HepG2 (cell line): ENCODE data around the gene PAK1. TPM values are rescaled to one million over a fixed set of nuclear protein-coding genes. Genes with fewer than 3 reads are reported as not detected.
A peak's percentile ranks its signal among the peaks of the same experiment; 100 is the strongest.

Source experiments
- ATAC-seq: fragments of 200-7000 bp; cut with Tn5 transposase; 3 replicates; pipeline ENCODE4 v1.9.1; 2020; ENCODE audit warnings: mild to moderate bottlenecking, moderate library complexity
- BruUV-seq: library from RNA; stranded (reverse); fragments of 400-500 nt; replicated peaks from 2 replicates; lab custom pipeline; 2021; lab: Mats Ljungman, UMichigan
- CTCF ChIA-PET: fragments of 300-600 bp; formaldehyde crosslinking; extraction: SDS; loops from one replicate; lab custom pipeline; 2021; ENCODE audit warnings: low total read pairs, inconsistent platforms, low intra/inter-chr PET ratio; lab: Yijun Ruan, JAX
- POLR2A ChIA-PET: fragments of 350-600 bp; sonication (Branson Sonifier 250); formaldehyde crosslinking; loops from one replicate; lab custom pipeline; 2020; ENCODE audit warnings: antibody characterized with exemption, inconsistent platforms; lab: Yijun Ruan, JAX
- DNase-seq: peaks from one replicate; pipeline ENCODE4 v3.0.0-alpha.2; 2015; ENCODE audit warnings: low spot score
- FAIRE-seq: peaks from 3 replicates; lab custom pipeline; 2011; peaks lifted over from hg19 to GRCh38; lab: Jason Lieb, UNC
- H2AFZ ChIP-seq: one replicate; pipeline ENCODE4 v1.6.1; 2011; ENCODE audit warnings: low read length, inconsistent platforms
- H3K27ac ChIP-seq: fragments of 300-600 bp; 3 replicates; pipeline ENCODE4 v1.8.0; 2011; ENCODE audit warnings: mixed run types, mild to moderate bottlenecking, mixed read lengths, low read length, inconsistent platforms; ENCODE audit not compliant: insufficient read depth; ENCODE audit errors: extremely low read length
- H3K27me3 ChIP-seq, 2 experiments: fragments of 200-600 bp in 1 of 2; 2 replicates in 1 of 2; 3 replicates in 1 of 2; pipeline versions ENCODE4 v1.6.0 to v1.8.0; 2011; ENCODE audit warnings: low read length in 2 of 2, mild to moderate bottlenecking in 2 of 2, moderate library complexity in 2 of 2, inconsistent platforms in 1 of 2; ENCODE audit not compliant: insufficient read depth in 2 of 2, control insufficient read depth in 1 of 2
- H3K36me3 ChIP-seq, 2 experiments: fragments of 200-600 bp in 1 of 2; replicated peaks in 1 of 2; 2 replicates in 1 of 2; 3 replicates in 1 of 2; pipeline versions ENCODE4 v1.5.1 to v1.8.0; 2011; ENCODE audit warnings: low read length in 2 of 2, inconsistent platforms in 1 of 2; ENCODE audit not compliant: insufficient read depth in 2 of 2, control insufficient read depth in 1 of 2
- H3K4me1 ChIP-seq: 2 replicates; pipeline ENCODE4 v1.5.1; 2012; ENCODE audit warnings: low read length, inconsistent platforms; ENCODE audit not compliant: insufficient read depth
- H3K4me2 ChIP-seq: 2 replicates; pipeline ENCODE4 v1.6.0; 2011; ENCODE audit warnings: low read depth, low read length, inconsistent platforms
- H3K4me3 ChIP-seq, 3 experiments: fragments of 200-600 bp in 1 of 3; sonication (generic), shearing (Covaris generic) in 1 of 3; replicated peaks in 1 of 3; 2 replicates each; pipeline ENCODE4 v1.5.1; 2011 to 2016; ENCODE audit warnings: low read length in 3 of 3, inconsistent platforms in 2 of 3, low read depth in 2 of 3, mild to moderate bottlenecking in 2 of 3, control low read depth in 1 of 3, mixed read lengths in 1 of 3; ENCODE audit not compliant: insufficient read depth in 1 of 3
- H3K79me2 ChIP-seq: one replicate; pipeline ENCODE4 v1.6.1; 2011; ENCODE audit warnings: low read length, inconsistent platforms; ENCODE audit not compliant: insufficient read depth
- H3K9ac ChIP-seq: 2 replicates; pipeline ENCODE4 v1.6.0; 2011; ENCODE audit warnings: mild to moderate bottlenecking, low read depth, low read length, inconsistent platforms; ENCODE audit not compliant: insufficient read depth
- H3K9me3 ChIP-seq: 2 replicates; pipeline ENCODE4 v1.5.1; 2012; ENCODE audit warnings: mild to moderate bottlenecking, low read length
- H4K20me1 ChIP-seq: 2 replicates; pipeline ENCODE4 v1.6.0; 2011; ENCODE audit warnings: inconsistent platforms, mild to moderate bottlenecking, low read length, moderate library complexity; ENCODE audit not compliant: insufficient read depth
- ARID5B ChIP-seq: IDR thresholded peaks from 2 replicates; pipeline ENCODE4 v1.4.0; 2020; ENCODE audit warnings: mild to moderate bottlenecking, missing genetic modification reagents
- CBX1 ChIP-seq: IDR thresholded peaks from one replicate; pipeline ENCODE4 v1.6.1; 2016; ENCODE audit warnings: antibody characterized with exemption, low read depth
- FOXC1 ChIP-seq: sonication (generic); formaldehyde crosslinking; IDR thresholded peaks from 2 replicates; pipeline ENCODE4 v1.8.0; 2022; ENCODE audit warnings: mild to moderate bottlenecking, missing genetic modification reagents, borderline replicate concordance
- HNF4A ChIP-seq: sonication (generic); formaldehyde crosslinking; IDR thresholded peaks from 2 replicates; pipeline ENCODE4 v1.4.0; 2020; ENCODE audit warnings: missing genetic modification reagents
- HOXA7 ChIP-seq: sonication (generic); formaldehyde crosslinking; IDR thresholded peaks from 2 replicates; pipeline ENCODE4 v1.8.1; 2022; ENCODE audit warnings: mild to moderate bottlenecking, missing genetic modification reagents, moderate library complexity
- HOXA9 ChIP-seq: sonication (generic); formaldehyde crosslinking; IDR thresholded peaks from 2 replicates; pipeline ENCODE4 v1.8.1; 2022; ENCODE audit warnings: missing genetic modification reagents, mild to moderate bottlenecking, moderate library complexity, borderline replicate concordance
- PAX8 ChIP-seq: sonication (generic); formaldehyde crosslinking; IDR thresholded peaks from 2 replicates; pipeline ENCODE4 v1.8.0; 2022; ENCODE audit warnings: mild to moderate bottlenecking, missing genetic modification reagents, borderline replicate concordance
- TOPORS ChIP-seq: sonication (generic); formaldehyde crosslinking; IDR thresholded peaks from 2 replicates; pipeline ENCODE4 v1.8.0; 2023; ENCODE audit warnings: mild to moderate bottlenecking, missing genetic modification reagents
- ZBTB8A ChIP-seq: sonication (generic); formaldehyde crosslinking; IDR thresholded peaks from 2 replicates; pipeline ENCODE4 v1.4.0; 2020; ENCODE audit warnings: mild to moderate bottlenecking, low read depth, missing genetic modification reagents, borderline replicate concordance
- ZNF180 ChIP-seq: sonication (generic); formaldehyde crosslinking; IDR thresholded peaks from 2 replicates; pipeline ENCODE4 v1.4.0; 2020; ENCODE audit warnings: low read depth, missing genetic modification reagents, borderline replicate concordance
- ZNF510 ChIP-seq: sonication (generic); formaldehyde crosslinking; IDR thresholded peaks from 2 replicates; pipeline ENCODE4 v1.4.0; 2020; ENCODE audit warnings: low read depth, mild to moderate bottlenecking, missing genetic modification reagents
- ZNF674 ChIP-seq: sonication (generic); formaldehyde crosslinking; IDR thresholded peaks from 2 replicates; pipeline ENCODE4 v1.5.0; 2020; ENCODE audit warnings: low read depth, mild to moderate bottlenecking, missing genetic modification reagents
- ZNF878 ChIP-seq: sonication (generic); formaldehyde crosslinking; IDR thresholded peaks from 2 replicates; pipeline ENCODE4 v1.8.1; 2023; ENCODE audit warnings: mild to moderate bottlenecking, missing genetic modification reagents, moderate library complexity
- WGBS: methylation state at CpG from one replicate; pipeline ENCODE4 v1.1.6; 2017; ENCODE audit warnings: low lambda C conversion rate; 5-methylcytosine and 5-hydroxymethylcytosine counted together
- in situ Hi-C: cut with HindIII; loops from 2 replicates; pipeline ENCODE4 v1.10.0; 2017; ENCODE audit warnings: low pct_unique_long_range_greater_than_20kb; ENCODE audit not compliant: extremely low pct_ligation_motif_present
- intact Hi-C: fragments of 100-400 bp; cut with micrococcal nuclease; formaldehyde crosslinking; loops from one replicate; pipeline ENCODE4 v1.10.0; 2022; ENCODE audit not compliant: unreplicated experiment
- polyA plus RNA-seq, 8 experiments: library from polyadenylated mRNA; depleted of rRNA in 3 of 8; stranded (reverse) in 7 of 8; unstranded in 1 of 8; fragments of >200 nt; fragmentation: Illumina TruSeq in 4 of 8; extraction: Trizol in 4 of 8; gene quantifications; 2 replicates each; pipeline versions ENCODE4 v1.2.1 to v1.2.3, GENCODE V29; 2011 to 2016; ENCODE audit warnings: low read depth in 4 of 8, missing spikeins in 1 of 8, mixed read lengths in 1 of 8; ENCODE audit not compliant: insufficient read depth in 1 of 8
- total RNA-seq, 5 experiments: library from RNA; depleted of rRNA; stranded (reverse); fragments of >200 nt; fragmentation: Illumina TruSeq; extraction: Trizol; gene quantifications; 2 replicates each; pipeline ENCODE4 v1.2.3, GENCODE V29; 2016; ENCODE audit warnings: low read depth in 1 of 5
- TF ChIP-seq, protein P1 (sequence below): fragments of 450-650 bp; IDR thresholded peaks from 2 replicates; pipeline ENCODE4 v1.6.1; 2016

Gene PAK1
- total and polyA plus RNA-seq, 2 of the 13 experiments (the other 11 are each of a cell fraction or from before 2014, with no cell fraction given), result 1.5 to 4.3 TPM

DNA sequence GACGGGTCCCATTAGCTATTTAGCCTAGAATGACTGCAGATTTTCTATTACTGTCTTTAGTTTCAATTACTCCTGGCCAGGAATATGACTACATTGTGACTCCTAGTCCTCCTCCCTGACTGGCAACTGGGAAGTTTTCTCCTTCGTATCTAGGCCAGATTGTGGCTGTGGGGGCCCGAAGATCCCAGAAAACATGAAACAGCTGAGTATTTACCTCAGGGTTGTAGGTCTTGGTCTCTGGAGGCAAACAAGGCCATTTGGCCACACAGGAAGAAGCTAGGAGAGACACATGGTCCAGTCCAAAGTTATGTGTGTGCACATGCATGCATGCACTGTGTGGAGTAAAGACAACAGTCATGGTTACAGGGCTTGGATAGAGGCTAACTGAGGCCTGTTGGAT is 162.2 kb downstream of the PAK1 start:
- WGBS, result 12% methylated on average over 3 of the region's 3 CpGs
- Histone ChIP-seq H3K27me3 (peaks cover 0 to 4% of the 10 kb centered on the region in 2 experiments; a peak in 1 of 5 replicates), H3K9me3 (no peaks in the 10 kb centered on the region), H3K79me2 (no peaks in the 10 kb centered on the region), H3K9ac (no peak overlapping the region), H3K4me3 (no peak overlapping the region), H3K4me2 (no peak overlapping the region), H2AFZ (no peak overlapping the region), H3K4me1 (peaks cover 1% of the 10 kb centered on the region; the same call in 1 of the 2 replicates), H3K36me3 (no peaks in the 10 kb centered on the region), H4K20me1 (no peaks in the 10 kb centered on the region), H3K27ac (no peak overlapping the region)
- CTCF ChIA-PET, result no interaction called here
- FAIRE-seq, result no peak
- TF ChIP-seq, protein P1, sequence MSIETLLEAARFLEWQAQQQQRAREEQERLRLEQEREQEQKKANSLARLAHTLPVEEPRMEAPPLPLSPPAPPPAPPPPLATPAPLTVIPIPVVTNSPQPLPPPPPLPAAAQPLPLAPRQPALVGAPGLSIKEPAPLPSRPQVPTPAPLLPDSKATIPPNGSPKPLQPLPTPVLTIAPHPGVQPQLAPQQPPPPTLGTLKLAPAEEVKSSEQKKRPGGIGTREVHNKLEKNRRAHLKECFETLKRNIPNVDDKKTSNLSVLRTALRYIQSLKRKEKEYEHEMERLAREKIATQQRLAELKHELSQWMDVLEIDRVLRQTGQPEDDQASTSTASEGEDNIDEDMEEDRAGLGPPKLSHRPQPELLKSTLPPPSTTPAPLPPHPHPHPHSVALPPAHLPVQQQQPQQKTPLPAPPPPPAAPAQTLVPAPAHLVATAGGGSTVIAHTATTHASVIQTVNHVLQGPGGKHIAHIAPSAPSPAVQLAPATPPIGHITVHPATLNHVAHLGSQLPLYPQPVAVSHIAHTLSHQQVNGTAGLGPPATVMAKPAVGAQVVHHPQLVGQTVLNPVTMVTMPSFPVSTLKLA, result peak; percentile 21; the same call in 1 of the 2 replicates
- TF ChIP-seq HNF4A (CRISPR knock-in tag), result no peak
- no peak; the same call in 2 of the 3 replicates for ATAC-seq
- in situ Hi-C loops, result no loop called here
- BruUV-seq, result no TSS peak
- POLR2A ChIA-PET, result interaction anchor here (0.5 kb wide), 1 partner anchor 147 kb away, joined by 5 read pairs; no protein-coding TSS in a partner anchor
- intact Hi-C loops, result no loop called here
- DNase-seq, result no peak

GRCh38 chr11:77310721-77311120 is 163.2 kb downstream of the PAK1 start:
- no peak for ATAC-seq
- ChIA-PET CTCF (no interaction called here), POLR2A (no interaction called here)
- no peak for FAIRE-seq
- in situ Hi-C loops (no loop called here), intact Hi-C loops (no loop called here)
- BruUV-seq, result no TSS peak
- Histone ChIP-seq H3K4me3 (no peak overlapping the region), H3K27ac (no peak overlapping the region), H4K20me1 (no peaks in the 10 kb centered on the region), H3K79me2 (no peaks in the 10 kb centered on the region), H3K4me1 (no peaks in the 10 kb centered on the region), H3K36me3 (no peaks in the 10 kb centered on the region), H3K27me3 (peaks cover 0 to 4% of the 10 kb centered on the region in 2 experiments; a peak in 1 of 5 replicates), H3K9me3 (no peaks in the 10 kb centered on the region), H2AFZ (no peak overlapping the region), H3K9ac (no peak overlapping the region), H3K4me2 (no peak overlapping the region)
- no peak for DNase-seq
- 37% methylated on average over 4 of the region's 5 CpGs for WGBS
- TF ChIP-seq ZNF878 (no peak), PAX8 (CRISPR knock-in tag) (no peak), CBX1 (no peak), FOXC1 (CRISPR knock-in tag) (no peak), HOXA7 (CRISPR knock-in tag) (no peak), ARID5B (CRISPR knock-in tag) (no peak), ZNF510 (CRISPR knock-in tag) (no peak), HOXA9 (CRISPR knock-in tag) (no peak), ZBTB8A (no peak), ZNF674 (CRISPR knock-in tag) (no peak), ZNF180 (CRISPR knock-in tag) (no peak), TOPORS (no peak)
